Esophagus squamous epithelium (tissue), 4 donors: ENCODE data around the gene LCN10.

Experiments used
- POLR2A ChIP-seq, 4 donors: fragments of 450-650 bp; IDR thresholded peaks; one replicate each; pipeline ENCODE4 v1.6.1; 2017; ENCODE audit warnings: antibody characterized with exemption in 4 of 4, mild to moderate bottlenecking in 4 of 4, moderate library complexity in 3 of 4
- TF ChIP-seq, protein P1 (sequence below), 6 experiments: fragments of 450-650 bp in 4 of 6; fragments of 200-600 bp in 2 of 6; sonication (generic) in 2 of 6; IDR thresholded peaks; one replicate each; pipeline ENCODE4 v1.5.1; 2016 to 2019; ENCODE audit warnings: antibody characterized with exemption in 6 of 6, mild to moderate bottlenecking in 4 of 6, moderate library complexity in 4 of 6

DNA sequence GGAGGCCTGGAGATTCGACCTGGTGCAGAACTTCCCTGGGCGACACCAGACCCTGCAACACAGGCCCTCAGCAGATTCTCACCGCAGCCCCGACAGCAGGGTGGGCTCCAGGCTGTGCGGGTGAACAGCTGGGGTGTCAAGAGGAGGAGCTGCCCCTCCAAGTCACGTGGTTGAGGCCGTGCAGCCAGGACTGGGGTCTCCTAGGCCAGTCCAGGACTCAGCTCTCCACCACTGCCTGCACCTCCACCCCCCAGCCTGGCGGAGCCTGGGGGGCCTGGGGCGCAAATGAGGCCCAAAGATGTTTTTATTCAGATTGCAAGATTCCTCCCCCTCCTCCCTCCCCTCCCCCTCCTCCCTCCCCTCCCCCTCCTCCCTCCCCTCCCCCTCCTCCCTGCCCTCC, 46.2 kb downstream of the LCN10 start:
- TF ChIP-seq, protein P1, sequence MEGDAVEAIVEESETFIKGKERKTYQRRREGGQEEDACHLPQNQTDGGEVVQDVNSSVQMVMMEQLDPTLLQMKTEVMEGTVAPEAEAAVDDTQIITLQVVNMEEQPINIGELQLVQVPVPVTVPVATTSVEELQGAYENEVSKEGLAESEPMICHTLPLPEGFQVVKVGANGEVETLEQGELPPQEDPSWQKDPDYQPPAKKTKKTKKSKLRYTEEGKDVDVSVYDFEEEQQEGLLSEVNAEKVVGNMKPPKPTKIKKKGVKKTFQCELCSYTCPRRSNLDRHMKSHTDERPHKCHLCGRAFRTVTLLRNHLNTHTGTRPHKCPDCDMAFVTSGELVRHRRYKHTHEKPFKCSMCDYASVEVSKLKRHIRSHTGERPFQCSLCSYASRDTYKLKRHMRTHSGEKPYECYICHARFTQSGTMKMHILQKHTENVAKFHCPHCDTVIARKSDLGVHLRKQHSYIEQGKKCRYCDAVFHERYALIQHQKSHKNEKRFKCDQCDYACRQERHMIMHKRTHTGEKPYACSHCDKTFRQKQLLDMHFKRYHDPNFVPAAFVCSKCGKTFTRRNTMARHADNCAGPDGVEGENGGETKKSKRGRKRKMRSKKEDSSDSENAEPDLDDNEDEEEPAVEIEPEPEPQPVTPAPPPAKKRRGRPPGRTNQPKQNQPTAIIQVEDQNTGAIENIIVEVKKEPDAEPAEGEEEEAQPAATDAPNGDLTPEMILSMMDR (IDR thresholded peaks at IDR 0.05) = no peak
- no peak for TF ChIP-seq POLR2A (IDR thresholded peaks at IDR 0.05)
